ENCODE data around the gene CSF3.

CSF3 gene

DNA sequence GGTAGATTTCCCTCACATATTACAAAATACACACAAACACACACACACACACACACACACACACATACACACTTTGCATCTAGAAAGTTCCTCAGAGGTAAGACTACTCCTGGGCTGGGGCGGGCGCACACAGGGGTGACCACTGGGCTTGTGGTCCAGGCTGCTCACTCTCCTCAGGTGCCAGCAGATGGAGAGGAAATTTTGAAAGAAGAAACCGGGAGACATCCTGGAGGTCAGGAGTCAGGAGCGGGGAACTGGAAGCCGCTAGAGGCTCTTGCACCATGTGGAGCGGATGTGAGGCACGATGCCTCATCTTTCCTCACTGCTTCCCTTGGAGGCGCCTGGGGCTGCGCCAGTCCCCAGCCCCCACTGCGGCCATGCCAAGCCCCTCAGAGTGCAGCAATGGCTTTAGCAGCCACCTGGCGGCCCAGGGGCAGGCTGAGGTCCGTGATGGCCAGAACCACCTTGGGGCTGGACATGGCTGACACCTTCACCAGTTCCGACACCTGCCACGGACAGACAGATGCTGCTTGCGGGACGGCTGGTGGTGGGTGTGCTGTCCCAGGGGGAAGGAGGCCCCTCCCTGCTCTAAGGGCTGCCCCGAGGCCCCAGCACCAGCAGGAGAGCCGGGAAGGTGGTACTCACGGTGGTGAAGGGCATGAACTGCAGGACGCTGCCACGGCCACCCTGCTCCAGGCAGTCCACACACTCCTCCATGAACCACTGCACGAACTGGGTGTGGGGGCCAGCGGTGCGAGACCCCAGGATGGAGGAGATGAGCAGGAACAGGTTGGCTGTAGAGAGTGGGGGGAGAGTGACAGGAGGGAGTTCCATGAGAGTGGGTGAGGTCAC lies 4.1 kb downstream of the CSF3 start:
- DNase-seq (ENCODE audit: low read depth), result peak; percentile 56
- H3K4me3 ChIP-seq (ENCODE audit: low read length), result no peak overlapping the region
- TF ChIP-seq, protein P1, sequence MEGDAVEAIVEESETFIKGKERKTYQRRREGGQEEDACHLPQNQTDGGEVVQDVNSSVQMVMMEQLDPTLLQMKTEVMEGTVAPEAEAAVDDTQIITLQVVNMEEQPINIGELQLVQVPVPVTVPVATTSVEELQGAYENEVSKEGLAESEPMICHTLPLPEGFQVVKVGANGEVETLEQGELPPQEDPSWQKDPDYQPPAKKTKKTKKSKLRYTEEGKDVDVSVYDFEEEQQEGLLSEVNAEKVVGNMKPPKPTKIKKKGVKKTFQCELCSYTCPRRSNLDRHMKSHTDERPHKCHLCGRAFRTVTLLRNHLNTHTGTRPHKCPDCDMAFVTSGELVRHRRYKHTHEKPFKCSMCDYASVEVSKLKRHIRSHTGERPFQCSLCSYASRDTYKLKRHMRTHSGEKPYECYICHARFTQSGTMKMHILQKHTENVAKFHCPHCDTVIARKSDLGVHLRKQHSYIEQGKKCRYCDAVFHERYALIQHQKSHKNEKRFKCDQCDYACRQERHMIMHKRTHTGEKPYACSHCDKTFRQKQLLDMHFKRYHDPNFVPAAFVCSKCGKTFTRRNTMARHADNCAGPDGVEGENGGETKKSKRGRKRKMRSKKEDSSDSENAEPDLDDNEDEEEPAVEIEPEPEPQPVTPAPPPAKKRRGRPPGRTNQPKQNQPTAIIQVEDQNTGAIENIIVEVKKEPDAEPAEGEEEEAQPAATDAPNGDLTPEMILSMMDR (conservative IDR thresholded peaks at IDR 0.05; ENCODE audit: low read length), result 0 out of 2 replicates have a peak, but pooled peaks have one; percentile 4

DNA sequence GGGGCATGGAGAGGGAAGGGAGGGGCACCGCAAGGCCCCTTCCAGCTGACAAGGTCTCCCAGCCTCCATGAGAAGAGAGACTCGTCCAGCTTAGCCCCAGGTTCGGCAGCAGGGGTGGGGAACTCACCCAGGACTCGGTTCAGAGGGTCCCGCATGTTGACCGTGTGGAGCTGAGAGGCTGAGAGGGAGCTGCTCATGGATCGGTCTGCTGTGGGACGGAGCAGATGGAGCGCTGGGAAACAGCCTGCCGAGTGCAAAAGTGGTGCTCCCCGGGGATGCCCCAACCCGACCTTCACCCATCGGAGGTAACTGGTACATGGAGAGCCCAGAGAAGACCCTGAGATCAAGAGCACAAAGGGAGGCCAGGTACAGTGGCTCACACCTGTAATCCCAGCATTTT lies 4.9 kb downstream of the CSF3 start:
- TF ChIP-seq, protein P1 (conservative IDR thresholded peaks at IDR 0.05; ENCODE audit: low read length), result no peak
- H3K4me3 ChIP-seq (ENCODE audit: low read length), result no peak overlapping the region
- DNase-seq (ENCODE audit: low read depth), result no peak

DNA sequence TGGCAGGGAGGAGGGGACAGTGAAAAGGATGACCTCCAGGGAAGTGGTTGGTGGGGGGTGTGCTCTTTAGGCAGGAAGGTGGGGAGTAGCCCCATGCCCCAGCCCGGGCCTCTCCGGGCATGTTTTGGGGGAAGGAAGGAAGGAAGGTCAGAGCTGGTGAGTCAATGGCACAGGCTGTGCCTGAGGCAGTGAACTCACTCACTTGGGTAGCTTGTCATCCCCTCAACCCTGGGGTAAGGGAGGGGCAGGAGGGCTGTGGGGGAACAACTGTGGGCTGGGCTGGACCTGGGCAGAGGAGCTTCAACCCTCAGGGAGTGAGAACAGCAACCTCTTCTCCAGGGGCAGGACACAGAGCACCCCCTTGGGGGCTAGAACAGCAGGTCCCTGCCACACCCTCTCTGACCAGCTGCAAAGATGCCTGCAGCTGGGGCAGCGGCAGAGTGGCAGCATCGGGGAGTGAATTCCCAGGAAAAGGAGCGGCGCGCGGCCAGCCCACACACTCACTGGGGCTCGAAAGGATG lies 6.3 kb downstream of the CSF3 start:
- TF ChIP-seq, protein P1 (conservative IDR thresholded peaks at IDR 0.05; ENCODE audit: low read length), result no peak
- DNase-seq (ENCODE audit: low read depth), result peak; percentile 67
- no peak overlapping the region for H3K4me3 ChIP-seq (ENCODE audit: low read length)

DNA sequence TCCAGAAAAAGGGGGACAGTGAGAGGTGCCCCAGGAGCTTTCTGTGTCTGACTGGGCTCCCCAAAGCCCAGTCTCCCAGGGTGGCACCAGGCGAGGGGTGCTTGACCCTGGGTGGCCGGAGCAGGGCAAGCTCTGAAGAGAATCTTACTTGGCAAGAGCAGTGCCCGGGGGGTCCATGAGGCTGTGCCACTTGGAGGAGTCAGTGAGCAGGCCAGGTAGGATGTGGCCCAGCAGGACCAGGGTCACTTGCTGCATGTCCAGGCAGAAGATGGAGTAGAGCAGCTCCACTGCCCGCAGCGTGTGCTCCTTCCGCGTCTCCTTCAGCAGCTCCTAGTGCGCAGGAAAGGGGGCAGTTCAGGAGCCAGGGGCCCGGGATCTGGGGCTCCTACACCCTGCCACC lies 7.3 kb downstream of the CSF3 start:
- TF ChIP-seq, protein P1 (conservative IDR thresholded peaks at IDR 0.05; ENCODE audit: low read length), result no peak
- DNase-seq (ENCODE audit: low read depth), result no peak
- no peak overlapping the region for H3K4me3 ChIP-seq (ENCODE audit: low read length)

DNA sequence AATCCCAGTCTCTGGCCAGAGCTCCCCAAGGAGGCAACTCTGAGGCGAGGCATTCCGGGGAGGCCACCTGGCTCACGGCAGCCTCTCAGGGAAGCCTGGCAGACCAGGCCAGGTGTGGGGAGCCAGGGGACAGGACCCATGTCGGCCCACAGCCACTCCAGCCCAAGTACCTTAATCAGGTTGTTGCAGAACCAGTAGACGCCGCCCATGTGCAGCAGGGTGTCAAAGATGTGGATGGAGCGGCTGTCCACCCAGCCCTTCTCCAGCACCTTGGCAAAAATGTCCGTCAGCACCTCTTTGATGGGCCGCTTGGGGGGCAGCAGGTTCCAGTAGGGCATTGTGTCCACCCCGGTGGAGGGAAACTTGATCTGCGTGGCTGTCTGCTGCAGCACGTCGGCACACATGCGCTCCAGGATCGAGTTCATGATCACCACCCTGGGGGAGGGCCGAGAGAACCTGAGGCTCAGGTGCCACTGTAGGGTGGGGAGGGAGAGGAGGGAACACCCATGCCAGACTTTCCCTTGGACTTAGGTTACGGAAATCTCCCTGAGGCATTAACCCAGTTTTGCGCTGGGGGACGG lies 7.8 kb downstream of the CSF3 start:
- H3K4me3 ChIP-seq (ENCODE audit: low read length), result no peak overlapping the region
- TF ChIP-seq, protein P1 (conservative IDR thresholded peaks at IDR 0.05; ENCODE audit: low read length), result no peak
- no peak for DNase-seq (ENCODE audit: low read depth)

DNA sequence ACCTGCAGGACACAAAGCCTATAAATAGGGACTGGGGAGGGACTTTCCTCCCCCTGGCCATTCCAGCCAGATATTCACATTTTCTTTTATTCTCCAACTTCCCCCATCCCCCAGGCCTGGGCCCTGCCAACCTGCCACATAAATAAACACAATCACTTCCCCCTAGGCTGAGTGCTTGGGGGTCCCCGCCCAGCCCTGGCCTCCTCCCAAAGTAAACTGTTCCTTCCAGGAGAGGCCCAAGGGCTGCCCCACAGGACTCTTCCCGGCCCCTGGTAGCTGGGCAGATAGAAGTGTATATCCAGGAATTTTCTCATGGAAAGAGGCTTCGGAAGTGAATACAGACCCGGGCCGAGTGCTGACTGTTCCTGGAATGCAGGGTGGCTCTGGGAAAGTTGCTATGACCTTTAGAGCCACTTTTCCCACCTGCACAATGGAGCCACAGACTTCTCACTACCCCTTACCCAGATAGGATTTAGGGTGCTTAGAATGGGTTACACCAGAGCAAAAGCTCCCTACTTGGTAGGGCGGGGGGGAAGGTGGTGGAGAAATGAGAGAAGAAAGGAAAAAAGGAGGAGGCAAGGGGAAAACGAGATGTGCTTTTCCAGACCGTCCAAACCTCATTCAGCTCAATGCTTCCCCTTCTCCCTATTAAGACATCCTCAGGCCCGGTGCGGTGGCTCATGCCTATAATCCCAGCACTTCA lies 8.5 kb downstream of the CSF3 start:
- TF ChIP-seq, protein P1 (conservative IDR thresholded peaks at IDR 0.05; ENCODE audit: low read length), result no peak
- no peak overlapping the region for H3K4me3 ChIP-seq (ENCODE audit: low read length)
- DNase-seq (ENCODE audit: low read depth), result no peak

All from AG10803 (cell line).